PFSK-1 (cell line): ENCODE data around the gene CYTH1.

ENCODE experiments used
- POLR2AphosphoS5 ChIP-seq: IDR thresholded peaks from 2 replicates; pipeline ENCODE4 v1.6.1; 2012; ENCODE audit warnings: low read depth, mild to moderate bottlenecking, control low read depth, low read length, moderate library complexity
- TAF1 ChIP-seq: IDR thresholded peaks from 2 replicates; pipeline ENCODE4 v1.6.1; 2012; ENCODE audit warnings: low read length, control low read depth, borderline replicate concordance; ENCODE audit not compliant: insufficient read depth

DNA sequence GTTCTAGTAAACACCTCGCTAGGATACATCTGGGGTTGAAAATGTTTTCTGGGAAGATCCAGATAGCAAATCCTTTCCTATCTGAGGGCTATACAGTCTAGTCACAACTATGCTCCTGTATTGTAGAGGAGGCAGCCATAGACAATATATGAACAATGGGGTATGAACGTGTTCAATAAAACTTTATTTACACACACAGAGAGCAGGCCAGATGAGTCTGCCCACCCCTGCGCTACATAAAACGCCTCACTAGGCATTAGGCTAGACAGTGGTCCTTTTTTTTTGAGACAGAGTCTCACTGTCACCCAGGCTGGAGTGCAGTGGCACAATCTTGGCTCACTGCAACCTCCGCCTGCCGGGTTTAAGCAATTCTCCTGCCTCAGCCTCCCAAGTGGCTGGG lies 47.4 kb upstream of the CYTH1 start:
- TF ChIP-seq POLR2AphosphoS5 (no peak), TAF1 (no peak)
